MM.1S (cell line): ENCODE measurements around the gene B9D2.
"Not testable (repeated sequence)": the region's sequence is repeated elsewhere in the genome, so short reads cannot be mapped to it uniquely, and the experiment has no call there.

Experiments used
- DNase-seq: peaks from one replicate; pipeline ENCODE4 v3.0.0-alpha.2; 2015
- H2AFZ ChIP-seq: fragments of 300-600 bp; sonication (generic); 2 replicates; pipeline ENCODE4 v1.6.0; 2016; ENCODE audit warnings: antibody characterized with exemption, low read length
- H3F3A ChIP-seq: fragments of 300-600 bp; sonication (generic); 2 replicates; pipeline ENCODE4 v1.6.1; 2016; ENCODE audit warnings: mild to moderate bottlenecking, antibody characterized with exemption, low read length, moderate library complexity, mixed read lengths; ENCODE audit not compliant: insufficient read depth
- H3K27ac ChIP-seq: fragments of 300-600 bp; sonication (generic); 2 replicates; pipeline ENCODE4 v1.5.1; 2016; ENCODE audit warnings: mild to moderate bottlenecking, low read length
- H3K27me3 ChIP-seq: fragments of 300-600 bp; sonication (generic); replicated peaks from 2 replicates; pipeline ENCODE4 v1.6.0; 2016; ENCODE audit warnings: low read length; ENCODE audit not compliant: insufficient read depth
- H3K36me3 ChIP-seq: fragments of 300-600 bp; sonication (generic); replicated peaks from 2 replicates; pipeline ENCODE4 v1.6.1; 2016; ENCODE audit warnings: mild to moderate bottlenecking, low read length, mixed read lengths; ENCODE audit not compliant: insufficient read depth
- H3K4me1 ChIP-seq: fragments of 300-600 bp; sonication (generic); 2 replicates; pipeline ENCODE4 v1.6.1; 2016; ENCODE audit warnings: low read length, mixed read lengths
- H3K4me2 ChIP-seq: fragments of 300-600 bp; sonication (generic); 2 replicates; pipeline ENCODE4 v1.6.0; 2016; ENCODE audit warnings: low read depth, low read length
- H3K4me3 ChIP-seq: fragments of 300-600 bp; sonication (generic); 2 replicates; pipeline ENCODE4 v1.5.1; 2016; ENCODE audit warnings: low read length, mixed read lengths
- H3K79me2 ChIP-seq: fragments of 300-600 bp; sonication (generic); 2 replicates; pipeline ENCODE4 v1.6.1; 2016; ENCODE audit warnings: mixed run types, low read length, mixed read lengths
- H3K9ac ChIP-seq: fragments of 300-600 bp; sonication (generic); 2 replicates; pipeline ENCODE4 v1.6.1; 2016; ENCODE audit warnings: low read length, mixed read lengths
- H3K9me2 ChIP-seq: fragments of 300-600 bp; sonication (generic); replicated peaks from 2 replicates; pipeline ENCODE4 v1.6.1; 2016; ENCODE audit warnings: mild to moderate bottlenecking, low read length, mixed read lengths; ENCODE audit not compliant: insufficient read depth
- H3K9me3 ChIP-seq: fragments of 300-600 bp; sonication (generic); replicated peaks from 2 replicates; pipeline ENCODE4 v1.6.1; 2016; ENCODE audit warnings: mild to moderate bottlenecking, low read length, mixed read lengths; ENCODE audit not compliant: insufficient read depth
- H4K20me1 ChIP-seq: fragments of 300-600 bp; sonication (generic); 2 replicates; pipeline ENCODE4 v1.6.1; 2016; ENCODE audit warnings: mild to moderate bottlenecking, low read length, moderate library complexity, mixed read lengths; ENCODE audit not compliant: insufficient read depth
- CTCF ChIP-seq: fragments of 300-600 bp; sonication (generic); IDR thresholded peaks from 2 replicates; pipeline ENCODE4 v1.5.1; 2016; ENCODE audit warnings: antibody characterized with exemption, low read length, mixed read lengths
- EZH2 ChIP-seq: fragments of 300-600 bp; sonication (generic); optimal IDR thresholded peaks from 2 replicates; pipeline ENCODE3; 2017; ENCODE audit warnings: low read depth, mild to moderate bottlenecking, antibody characterized with exemption, low read length, mixed read lengths
- EZH2phosphoT487 ChIP-seq: fragments of 300-600 bp; sonication (generic); IDR thresholded peaks from 2 replicates; pipeline ENCODE4 v1.6.1; 2018; ENCODE audit warnings: antibody characterized with exemption, low read length

The B9D2 gene

GRCh38 chr19:41373993-41374392, 10.0 kb upstream of the B9D2 start:
- TF ChIP-seq EZH2phosphoT487, result no peak
- no peak for TF ChIP-seq EZH2
- no peak for TF ChIP-seq CTCF
- no peaks in the 10 kb centered on the region for H3K9me2 ChIP-seq
- no peak for DNase-seq

GRCh38 chr19:41372501-41372900, 8.6 kb upstream of the B9D2 start:
- H3K36me3 ChIP-seq, result no peaks in the 10 kb centered on the region
- H3K27me3 ChIP-seq, result no peaks in the 10 kb centered on the region
- no peaks in the 10 kb centered on the region for H3K79me2 ChIP-seq
- H4K20me1 ChIP-seq, result no peaks in the 10 kb centered on the region
- no peak overlapping the region for H2AFZ ChIP-seq
- TF ChIP-seq EZH2 (no peak), CTCF (no peak)
- no peak overlapping the region for H3K4me2 ChIP-seq
- H3K9me3 ChIP-seq, result no peaks in the 10 kb centered on the region
- no peak for DNase-seq
- no peaks in the 10 kb centered on the region for H3K4me1 ChIP-seq
- H3F3A ChIP-seq, result no peaks in the 10 kb centered on the region
- no peaks in the 10 kb centered on the region for H3K9me2 ChIP-seq
- no peak overlapping the region for H3K9ac ChIP-seq
- no peak overlapping the region for H3K27ac ChIP-seq
- no peak overlapping the region for H3K4me3 ChIP-seq

More at GRCh38 chr19:41373993-41374392, 10.0 kb upstream of the B9D2 start:
- Histone ChIP-seq H3K4me3 (no peak overlapping the region), H3K9me3 (no peaks in the 10 kb centered on the region), H2AFZ (no peak overlapping the region), H3K9ac (no peak overlapping the region), H3K27ac (no peak overlapping the region), H3K27me3 (no peaks in the 10 kb centered on the region), H3K36me3 (no peaks in the 10 kb centered on the region), H3K79me2 (no peaks in the 10 kb centered on the region), H3K4me1 (no peaks in the 10 kb centered on the region), H3F3A (no peaks in the 10 kb centered on the region), H3K4me2 (no peak overlapping the region), H4K20me1 (no peaks in the 10 kb centered on the region)

DNA sequence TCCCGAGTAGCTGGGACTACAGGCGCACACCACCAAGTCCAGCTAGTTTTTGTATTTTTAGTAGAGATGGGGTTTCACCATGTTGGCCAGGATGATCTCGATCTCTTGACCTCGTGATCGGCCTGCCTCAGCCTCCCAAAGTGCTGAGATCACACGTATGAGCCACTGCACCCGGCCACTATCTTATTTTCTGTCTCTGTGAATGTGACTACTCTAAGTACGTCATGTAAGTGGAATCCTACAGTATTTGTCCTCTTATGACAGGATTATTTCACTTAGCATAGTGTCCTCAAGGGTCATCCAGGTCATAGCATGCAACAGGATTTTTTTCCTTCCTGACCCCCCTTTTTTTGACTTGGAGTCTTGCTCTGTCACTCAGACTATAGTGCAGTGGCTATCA, 7.6 kb upstream of the B9D2 start:
- Histone ChIP-seq H3K9me2 (no peaks in the 10 kb centered on the region), H4K20me1 (no peaks in the 10 kb centered on the region), H3K4me3 (no peak overlapping the region), H2AFZ (no peak overlapping the region), H3K36me3 (no peaks in the 10 kb centered on the region), H3K79me2 (no peaks in the 10 kb centered on the region), H3F3A (no peaks in the 10 kb centered on the region), H3K4me1 (no peaks in the 10 kb centered on the region), H3K9me3 (no peaks in the 10 kb centered on the region), H3K9ac (no peak overlapping the region), H3K4me2 (no peak overlapping the region), H3K27ac (no peak overlapping the region), H3K27me3 (no peaks in the 10 kb centered on the region)
- TF ChIP-seq EZH2phosphoT487 (no peak), CTCF (no peak), EZH2 (no peak)
- no peak for DNase-seq

DNA sequence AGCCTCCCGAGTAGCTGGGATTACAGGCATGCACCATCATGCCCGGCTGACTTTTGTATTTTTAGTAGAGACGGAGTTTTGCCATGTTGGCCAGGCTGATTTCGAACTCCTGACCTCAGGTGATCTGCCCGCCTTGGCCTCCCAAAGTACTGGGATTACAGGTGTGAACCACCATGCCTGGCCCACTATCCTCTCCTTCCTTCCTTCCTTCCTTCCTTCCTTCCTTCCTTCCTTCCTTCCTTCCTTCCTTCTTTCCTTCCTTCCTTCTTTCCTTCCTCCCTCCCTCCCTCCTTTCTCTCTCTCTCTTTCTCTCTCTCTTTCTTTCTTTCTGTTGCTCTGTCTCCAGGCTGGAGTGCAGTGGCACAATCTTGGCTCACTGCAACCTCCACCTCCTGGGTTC, 7.2 kb upstream of the B9D2 start:
- not testable (repeated sequence) for H2AFZ ChIP-seq, H3K4me3 ChIP-seq, H3K27ac ChIP-seq, DNase-seq, H3K4me2 ChIP-seq, H3K36me3 ChIP-seq, H3K9me2 ChIP-seq, H4K20me1 ChIP-seq, H3K79me2 ChIP-seq, H3K27me3 ChIP-seq, H3F3A ChIP-seq, H3K9ac ChIP-seq, H3K9me3 ChIP-seq, H3K4me1 ChIP-seq
